ENCODE measurements around the gene SHC1.

Gene SHC1

GRCh38 chr1:154973344-154974101 is 3.0 kb upstream of the SHC1 start:
- peak; percentile 96 for DNase-seq (ENCODE audit: extremely low read depth, low read depth)
- peak; percentile 23 for TF ChIP-seq CTCF (IDR thresholded peaks at IDR 0.05; ENCODE audit: low read depth, low read length)

- TF ChIP-seq CTCF (IDR thresholded peaks at IDR 0.05; ENCODE audit: low read depth, low read length): no peak
- DNase-seq (ENCODE audit: extremely low read depth, low read depth): peak; percentile 89
Measured at GRCh38 chr1:154972517-154973343, 2.2 kb upstream of the SHC1 start.

- DNase-seq (ENCODE audit: extremely low read depth, low read depth): no peak
- no peak for TF ChIP-seq CTCF (IDR thresholded peaks at IDR 0.05; ENCODE audit: low read depth, low read length)
Measured at GRCh38 chr1:154972213-154972516, 1.6 kb upstream of the SHC1 start.

GRCh38 chr1:154971341-154971998 is 923 bp upstream of the SHC1 start:
- TF ChIP-seq CTCF (IDR thresholded peaks at IDR 0.05; ENCODE audit: low read depth, low read length): no peak
- no peak for DNase-seq (ENCODE audit: extremely low read depth, low read depth)

- no peak for DNase-seq (ENCODE audit: extremely low read depth, low read depth)
Measured at GRCh38 chr1:154969860-154970452, 591 bp downstream of the SHC1 start.

GRCh38 chr1:154969246-154969645 is 1.3 kb downstream of the SHC1 start:
- TF ChIP-seq CTCF (IDR thresholded peaks at IDR 0.05; ENCODE audit: low read depth, low read length): no peak

More at GRCh38 chr1:154969860-154970452, 591 bp downstream of the SHC1 start:
- TF ChIP-seq CTCF (IDR thresholded peaks at IDR 0.05; ENCODE audit: low read depth, low read length): no peak

More at GRCh38 chr1:154969246-154969645, 1.3 kb downstream of the SHC1 start:
- DNase-seq (ENCODE audit: extremely low read depth, low read depth): no peak
